COLO668 (cell line): Measurements from ENCODE around the gene GOLGA6D.
"Not testable (repeated sequence)": the region's sequence is repeated elsewhere in the genome, so short reads cannot be mapped to it uniquely, and the experiment has no call there.

Source experiments
- DNase-seq: peaks from one replicate; lab custom pipeline; 2025; ENCODE audit not compliant: unreplicated experiment; lab: John Stamatoyannopoulos, UW

Gene GOLGA6D

DNA sequence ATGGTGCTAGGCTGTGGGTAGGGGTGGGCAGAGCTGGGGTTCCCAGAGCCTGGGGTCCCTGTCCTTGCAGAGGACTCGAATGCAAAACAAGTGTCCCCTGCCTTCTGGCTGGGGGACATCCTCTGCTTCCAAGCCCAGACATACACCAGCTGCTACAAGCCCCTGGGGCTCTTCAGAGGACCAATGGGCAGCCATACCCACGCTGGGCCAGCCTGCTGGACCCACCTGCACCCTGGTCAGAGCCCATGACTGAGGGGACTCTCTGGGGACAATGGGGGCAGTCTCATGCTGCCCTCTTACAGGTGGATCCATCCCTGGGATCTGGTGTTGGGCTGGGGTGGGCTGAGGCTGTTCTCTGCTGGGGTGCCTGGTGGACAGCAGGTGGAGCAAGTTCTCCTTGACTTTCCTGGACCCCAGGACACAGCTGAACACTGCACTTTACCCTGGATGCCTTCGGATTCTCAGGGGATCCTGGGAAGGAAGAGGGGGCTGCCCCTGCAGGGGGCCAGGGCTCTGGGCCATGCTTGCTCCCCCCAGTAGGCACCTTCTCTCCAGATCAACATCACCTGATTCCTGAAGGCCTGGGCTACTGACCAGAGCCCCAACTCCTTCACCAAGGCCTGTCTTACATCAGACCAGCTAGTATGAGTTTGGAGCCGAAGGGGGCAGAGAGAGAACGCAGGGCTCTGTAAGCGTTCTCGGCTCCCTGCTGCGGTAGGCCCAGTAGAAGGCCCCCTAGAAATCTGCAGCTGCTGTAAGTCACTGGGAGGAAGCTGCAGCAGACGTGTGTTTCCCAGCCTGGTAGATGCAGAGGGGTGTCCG is 46.1 kb downstream of the GOLGA6D start:
- DNase-seq: no peak

DNA sequence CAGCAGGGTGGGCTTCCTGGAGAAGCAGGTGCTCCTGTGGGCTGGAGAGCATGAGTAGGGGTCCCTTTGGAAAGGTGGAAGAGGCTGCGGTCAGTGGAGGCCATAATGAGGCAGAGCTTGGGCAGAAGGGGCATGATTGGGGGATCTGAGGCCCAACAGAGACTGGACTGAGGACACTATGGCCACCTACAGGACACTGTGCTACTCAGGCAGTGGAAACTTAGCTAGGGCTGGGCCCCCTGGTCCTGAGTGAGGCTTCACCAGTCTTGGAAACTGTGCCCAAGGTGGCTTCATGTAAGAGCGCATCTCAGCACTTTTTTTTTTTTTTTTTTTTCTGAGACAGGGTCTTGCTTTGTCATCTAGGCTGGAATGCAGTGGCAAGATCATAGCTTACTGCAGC is 46.9 kb downstream of the GOLGA6D start:
- no peak for DNase-seq

DNA sequence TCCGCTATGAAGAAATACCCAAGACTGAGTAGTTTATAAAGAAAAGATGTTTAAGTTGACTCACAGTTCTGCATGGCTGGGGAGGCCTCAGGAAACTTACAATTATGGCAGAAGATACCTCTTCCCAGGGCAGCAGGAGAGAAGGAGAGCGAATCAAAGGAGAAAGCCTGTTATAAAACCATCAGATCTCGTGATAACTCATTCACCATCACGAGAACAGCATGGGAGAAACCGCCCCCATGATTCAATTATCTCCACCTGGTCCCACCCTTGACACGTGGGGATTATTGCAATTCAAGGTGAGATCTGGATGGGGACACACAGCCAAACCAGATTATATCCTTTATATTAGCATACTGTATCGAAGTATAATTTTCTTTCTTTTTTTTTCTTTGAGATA is 49.5 kb downstream of the GOLGA6D start:
- not testable (repeated sequence) for DNase-seq

DNA sequence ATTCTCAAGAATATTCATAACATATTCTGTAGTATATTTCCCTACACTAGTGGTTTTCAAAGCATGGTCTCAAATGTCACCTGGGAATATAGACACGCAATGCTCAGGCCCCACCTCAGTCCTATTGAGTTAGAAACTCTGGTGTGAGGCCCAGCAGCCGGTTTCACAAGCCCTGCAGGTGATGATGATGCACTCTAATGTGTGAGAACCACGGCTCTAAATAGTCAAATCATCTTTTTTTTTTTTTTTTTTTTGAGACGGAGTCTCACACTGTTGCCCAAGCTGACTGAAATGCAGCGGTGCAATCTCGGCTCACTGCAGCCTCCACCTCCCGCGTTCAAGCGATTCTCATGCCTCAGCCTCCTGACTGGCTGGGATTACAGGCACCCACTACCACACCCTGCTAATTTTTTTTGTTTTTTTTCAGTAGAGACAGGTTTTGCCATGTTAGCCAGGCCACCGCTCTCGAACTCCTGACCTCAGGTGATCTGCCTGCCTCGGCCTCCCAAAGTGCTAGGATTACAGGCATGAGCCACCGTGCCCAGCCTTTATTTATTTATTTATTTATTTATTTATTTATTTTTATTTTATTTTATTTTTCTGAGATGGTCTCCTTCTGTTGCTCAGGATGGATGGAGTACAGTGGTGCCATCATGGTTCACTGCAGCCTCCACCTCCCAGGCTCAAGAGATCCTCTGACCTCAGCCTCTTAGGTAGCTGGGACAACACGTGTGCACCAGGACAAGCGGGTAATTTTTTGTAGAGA is 51.2 kb downstream of the GOLGA6D start:
- not testable (repeated sequence) for DNase-seq

DNA sequence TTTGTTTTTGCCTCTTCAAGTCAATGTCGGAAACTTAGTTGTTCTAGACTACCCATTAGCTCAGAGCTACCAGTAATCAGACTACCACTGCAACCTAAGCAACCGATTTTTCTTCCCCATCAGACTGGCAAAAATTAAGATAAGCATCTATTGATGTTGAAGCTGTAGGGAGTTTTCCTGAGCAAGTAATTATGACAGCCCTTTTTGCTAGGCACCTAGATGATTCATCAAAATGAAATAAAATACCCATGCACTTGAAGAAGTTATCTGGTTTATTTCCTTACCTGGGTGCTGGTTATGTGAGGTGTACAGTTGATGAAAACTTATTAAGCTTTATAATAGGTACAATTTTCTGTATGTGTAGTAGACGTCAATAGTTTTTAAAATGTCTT is 52.7 kb downstream of the GOLGA6D start:
- DNase-seq: no peak

DNA sequence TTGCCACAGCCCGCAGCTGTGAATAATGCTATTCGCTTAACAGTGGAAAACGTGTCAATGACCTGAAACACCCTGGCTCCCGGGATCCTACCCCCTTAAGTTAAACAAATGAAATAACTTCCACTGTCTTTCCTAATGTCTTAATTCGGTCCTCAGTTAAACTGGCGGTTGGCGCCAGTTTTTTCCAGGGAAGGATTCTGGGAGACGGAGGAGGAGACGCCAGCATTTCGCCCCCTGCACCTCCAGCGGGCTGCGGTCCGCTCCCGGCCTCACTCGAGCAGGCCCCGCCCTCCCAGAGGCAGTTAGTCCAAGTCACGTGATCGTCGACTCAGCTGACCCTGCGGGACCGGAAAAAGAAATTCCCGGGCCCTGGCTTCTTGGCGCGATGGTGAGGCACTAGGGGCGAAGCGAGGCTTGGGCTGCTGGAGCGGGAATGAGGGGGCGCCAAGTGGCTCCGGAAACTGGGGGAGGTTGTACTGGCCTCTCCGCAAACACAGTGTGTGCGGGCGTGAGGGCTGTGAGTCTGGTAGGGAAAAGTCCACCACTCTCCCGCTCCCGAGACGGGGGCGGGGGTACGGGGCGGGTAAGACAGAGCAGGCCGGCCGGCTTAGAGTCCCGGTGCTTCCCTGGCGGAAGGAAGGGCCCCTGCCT is 53.2 kb downstream of the GOLGA6D start, which contains the start of gene COMMD4:
Gene COMMD4 (plus strand): TSS at position 359 of the 651 bp plus-strand sequence. CDS start 27 bp downstream, at position 386.
- DNase-seq: peak; percentile 95

DNA sequence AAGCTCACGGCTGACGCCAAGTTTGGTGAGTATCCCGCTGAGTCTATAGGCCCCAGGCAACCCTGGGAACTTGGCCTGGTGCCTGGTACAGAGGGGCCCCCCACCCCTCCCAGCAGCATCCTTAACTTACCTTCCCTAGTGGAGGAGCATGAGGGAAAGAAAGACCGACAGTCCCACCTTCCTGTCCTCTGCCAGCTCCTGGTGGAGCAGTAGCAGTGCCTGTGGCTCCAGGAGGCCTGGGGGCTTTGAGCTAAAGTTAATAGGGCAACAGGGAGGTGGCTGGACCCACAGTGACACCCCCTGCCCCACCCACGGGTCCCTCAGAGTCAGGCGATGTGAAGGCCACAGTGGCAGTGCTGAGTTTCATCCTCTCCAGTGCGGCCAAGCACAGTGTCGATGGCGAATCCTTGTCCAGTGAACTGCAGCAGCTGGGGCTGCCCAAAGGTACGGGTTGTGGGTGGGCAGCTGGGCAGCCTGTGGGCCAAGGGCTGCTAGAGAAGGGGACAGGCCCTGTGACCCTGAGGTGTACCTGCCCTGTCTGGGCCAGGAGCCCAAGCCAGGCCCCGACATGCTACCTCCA is 56.1 kb downstream of the GOLGA6D start:
- DNase-seq: no peak

DNA sequence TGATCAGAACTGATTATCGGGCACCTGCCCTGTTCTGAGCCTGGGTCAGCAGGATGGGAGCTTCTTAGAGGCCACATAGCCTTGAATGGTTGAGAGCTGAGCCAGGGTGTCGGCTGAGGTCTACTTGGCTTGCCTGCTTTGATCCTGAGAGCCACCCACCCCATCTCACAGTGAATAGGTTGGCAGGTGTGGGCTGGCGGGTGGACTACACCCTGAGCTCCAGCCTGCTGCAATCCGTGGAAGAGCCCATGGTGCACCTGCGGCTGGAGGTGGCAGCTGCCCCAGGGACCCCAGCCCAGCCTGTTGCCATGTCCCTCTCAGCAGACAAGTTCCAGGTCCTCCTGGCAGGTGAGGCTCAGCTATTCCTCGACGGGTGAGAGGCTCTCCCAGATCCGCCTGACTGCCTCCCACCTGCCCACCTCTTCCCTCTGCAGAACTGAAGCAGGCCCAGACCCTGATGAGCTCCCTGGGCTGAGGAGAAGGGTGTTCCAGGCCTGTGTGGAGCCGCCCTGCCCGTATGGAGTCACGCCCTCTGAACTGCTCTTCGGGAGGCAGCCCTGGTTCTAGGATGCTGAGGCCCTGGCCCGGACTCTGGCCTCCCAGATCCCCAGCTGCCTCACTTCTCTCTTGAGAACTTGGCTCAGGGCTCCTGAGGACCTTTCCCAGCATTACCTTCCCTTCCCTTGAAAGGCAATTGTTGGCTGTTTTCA is 57.1 kb downstream of the GOLGA6D start:
- DNase-seq: no peak

DNA sequence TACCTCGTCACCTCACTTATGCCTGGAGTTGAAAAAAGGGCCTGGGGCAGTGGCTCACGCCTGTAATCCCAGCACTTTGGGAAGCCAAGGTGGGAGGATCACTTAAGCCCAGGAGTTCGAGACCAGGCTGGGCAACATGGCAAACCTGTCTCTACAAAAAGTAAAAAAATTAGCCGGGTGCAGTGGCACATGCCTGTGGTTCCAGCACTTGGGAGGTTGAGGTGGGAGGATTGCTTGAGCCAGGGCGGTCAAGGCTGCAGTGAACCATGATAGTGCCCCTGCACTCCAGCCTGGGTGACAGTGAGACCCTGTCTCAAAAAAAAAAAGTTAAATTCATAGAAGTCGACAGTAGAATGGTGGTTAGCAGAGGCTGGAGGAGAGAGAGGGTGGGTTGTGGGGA is 59.6 kb downstream of the GOLGA6D start:
- no peak for DNase-seq

DNA sequence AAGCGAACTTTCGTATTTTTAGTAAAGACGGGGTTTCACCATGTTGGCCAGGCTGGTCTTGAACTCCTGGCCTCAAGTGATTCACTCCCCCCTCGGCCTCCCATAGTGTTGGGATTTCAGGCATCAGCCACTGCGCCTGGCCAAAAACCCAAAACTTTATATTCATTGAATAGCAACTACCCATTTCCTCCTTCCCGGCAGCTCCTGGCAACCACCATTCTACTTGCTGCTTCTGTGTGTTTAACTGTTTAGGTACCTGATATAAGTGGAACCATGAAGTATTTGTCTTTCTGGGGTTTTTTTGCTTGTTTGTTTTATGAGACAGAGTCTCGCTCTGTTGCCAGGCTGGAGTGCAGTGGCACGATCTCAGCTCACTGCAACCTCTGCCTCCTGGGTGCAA is 61.3 kb downstream of the GOLGA6D start:
- not testable (repeated sequence) for DNase-seq
